HAP-1 (cell line): ENCODE results near the gene PTX4.

ENCODE experiments used
- DNase-seq, 2 experiments: peaks; one replicate each; pipeline ENCODE4 v3.0.0-alpha.2; 2016 to 2020; ENCODE audit warnings: low spot score in 2 of 2
- H3K27me3 ChIP-seq: fragments of 250-450 bp; sonication (Bioruptor Pico); 2 replicates; pipeline ENCODE4 v1.5.1; 2020; ENCODE audit warnings: low read depth, mild to moderate bottlenecking, moderate library complexity
- H3K36me3 ChIP-seq: fragments of 250-450 bp; sonication (Bioruptor Pico); replicated peaks from 2 replicates; pipeline ENCODE4 v1.5.1; 2020; ENCODE audit warnings: mild to moderate bottlenecking
- H3K4me1 ChIP-seq: fragments of 250-450 bp; sonication (Bioruptor Pico); 2 replicates; pipeline ENCODE4 v1.5.1; 2020; ENCODE audit warnings: mild to moderate bottlenecking
- H3K4me3 ChIP-seq: fragments of 250-450 bp; sonication (Bioruptor Pico); 2 replicates; pipeline ENCODE4 v1.5.1; 2020; ENCODE audit warnings: mild to moderate bottlenecking, moderate library complexity
- H3K9me3 ChIP-seq: fragments of 250-450 bp; sonication (Bioruptor Pico); 2 replicates; pipeline ENCODE4 v1.5.1; 2020; ENCODE audit warnings: mild to moderate bottlenecking, moderate library complexity
- in situ Hi-C: fragments of 300-500 bp; cut with MboI; formaldehyde crosslinking; loops from 3 replicates; pipeline ENCODE4 v1.14.3; 2020; ENCODE audit warnings: low sequenced_read_pairs, inconsistent platforms, mixed read lengths

Gene PTX4, protein sequence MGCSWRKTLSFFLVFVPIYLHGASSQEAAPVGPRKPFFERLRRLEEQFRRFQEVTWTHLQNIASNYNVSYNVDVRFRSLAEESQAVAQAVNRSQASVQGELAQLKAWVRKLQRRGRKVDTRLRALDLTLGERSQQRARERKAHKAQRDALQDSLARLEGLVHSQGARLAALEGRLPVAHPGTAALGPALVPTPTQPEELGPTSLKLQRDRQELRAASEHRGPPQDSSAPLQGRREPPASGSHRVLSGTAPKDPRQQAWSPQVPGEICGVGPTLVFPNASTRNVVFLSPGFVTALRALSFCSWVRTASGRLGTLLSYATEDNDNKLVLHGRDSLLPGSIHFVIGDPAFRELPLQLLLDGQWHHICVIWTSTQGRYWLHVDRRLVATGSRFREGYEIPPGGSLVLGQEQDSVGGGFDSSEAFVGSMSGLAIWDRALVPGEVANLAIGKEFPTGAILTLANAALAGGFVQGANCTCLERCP

GRCh38 chr16:1488619-1489018, at the start of gene PTX4:
TSS of gene PTX4 (minus strand) at chr16:1488944. CDS start at chr16:1488909, 35 bp downstream.
- in situ Hi-C loops = no loop called here
- no peak for DNase-seq
- Histone ChIP-seq H3K36me3 (no peaks in the 10 kb centered on the region), H3K9me3 (no peaks in the 10 kb centered on the region), H3K4me3 (no peak within 1 kb of the TSS), H3K27me3 (no peaks in the 10 kb centered on the region), H3K4me1 (peaks cover 6% of the 10 kb centered on the region)

DNA sequence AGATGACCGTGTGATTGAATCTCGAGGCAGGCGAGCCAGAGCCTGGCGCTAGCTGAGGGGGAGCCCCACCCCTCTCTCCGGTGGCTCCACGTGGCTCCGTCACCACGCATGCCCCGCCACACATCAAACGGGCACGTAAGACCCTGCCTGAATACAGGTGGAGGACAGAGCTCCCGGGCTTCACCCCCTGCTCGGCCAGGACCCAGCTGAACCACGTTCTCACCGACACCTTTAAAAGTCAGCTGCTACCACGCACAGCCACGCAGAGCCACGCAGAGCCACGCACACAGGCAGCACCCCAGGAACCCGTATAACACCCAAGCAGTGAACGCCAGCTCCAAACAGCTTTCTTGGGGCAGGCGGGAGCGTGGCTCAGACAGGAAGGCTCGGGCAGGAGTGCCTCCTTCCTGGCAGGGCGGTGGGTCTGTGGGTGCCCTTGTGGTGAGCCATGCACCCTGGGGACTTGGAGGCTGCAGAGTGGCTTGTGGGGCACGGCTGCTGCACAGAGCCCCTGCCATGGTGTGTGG, 49.1 kb upstream of the PTX4 start:
- no peaks in the 10 kb centered on the region for H3K36me3 ChIP-seq
- H3K27me3 ChIP-seq = no peaks in the 10 kb centered on the region
- no peaks in the 10 kb centered on the region for H3K4me1 ChIP-seq
- no peak overlapping the region for H3K4me3 ChIP-seq
- in situ Hi-C loops = no loop called here
- no peaks in the 10 kb centered on the region for H3K9me3 ChIP-seq
- no peak for DNase-seq

- no peaks in the 10 kb centered on the region for H3K9me3 ChIP-seq
- no peaks in the 10 kb centered on the region for H3K4me1 ChIP-seq
- no peaks in the 10 kb centered on the region for H3K27me3 ChIP-seq
- no peak overlapping the region for H3K4me3 ChIP-seq
- DNase-seq = no peak
- no peaks in the 10 kb centered on the region for H3K36me3 ChIP-seq
- in situ Hi-C loops = no loop called here
Measured at GRCh38 chr16:1537138-1537577, 48.4 kb upstream of the PTX4 start.

DNA sequence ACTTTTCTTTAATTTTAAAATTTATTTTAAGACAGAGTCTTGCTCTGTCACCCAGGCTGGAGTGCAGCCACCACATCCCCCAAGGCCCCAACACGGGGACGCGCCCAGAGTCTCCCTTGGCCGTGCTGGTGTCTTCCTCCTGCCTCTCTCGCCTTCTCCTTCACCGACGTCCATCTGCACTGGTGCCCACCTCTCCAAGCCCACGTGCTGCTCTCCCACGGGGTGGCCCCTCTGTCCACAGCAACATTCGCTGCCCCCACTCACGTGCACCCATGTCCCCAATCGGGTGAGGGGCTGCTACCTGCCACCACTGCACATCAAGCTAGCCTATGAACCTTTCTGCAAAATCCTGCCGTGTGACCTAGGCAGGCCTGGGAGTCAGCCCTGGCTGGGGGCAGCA, 47.9 kb upstream of the PTX4 start:
- H3K27me3 ChIP-seq = no peaks in the 10 kb centered on the region
- H3K9me3 ChIP-seq = no peaks in the 10 kb centered on the region
- H3K4me3 ChIP-seq = no peak overlapping the region
- H3K4me1 ChIP-seq = no peaks in the 10 kb centered on the region
- no peak for DNase-seq
- no peaks in the 10 kb centered on the region for H3K36me3 ChIP-seq
- in situ Hi-C loops = no loop called here

- Histone ChIP-seq H3K4me3 (no peak overlapping the region), H3K4me1 (no peaks in the 10 kb centered on the region), H3K27me3 (no peaks in the 10 kb centered on the region), H3K36me3 (no peaks in the 10 kb centered on the region), H3K9me3 (no peaks in the 10 kb centered on the region)
- no peak for DNase-seq
- in situ Hi-C loops = no loop called here
Measured at GRCh38 chr16:1535391-1536291, 46.9 kb upstream of the PTX4 start.

DNA sequence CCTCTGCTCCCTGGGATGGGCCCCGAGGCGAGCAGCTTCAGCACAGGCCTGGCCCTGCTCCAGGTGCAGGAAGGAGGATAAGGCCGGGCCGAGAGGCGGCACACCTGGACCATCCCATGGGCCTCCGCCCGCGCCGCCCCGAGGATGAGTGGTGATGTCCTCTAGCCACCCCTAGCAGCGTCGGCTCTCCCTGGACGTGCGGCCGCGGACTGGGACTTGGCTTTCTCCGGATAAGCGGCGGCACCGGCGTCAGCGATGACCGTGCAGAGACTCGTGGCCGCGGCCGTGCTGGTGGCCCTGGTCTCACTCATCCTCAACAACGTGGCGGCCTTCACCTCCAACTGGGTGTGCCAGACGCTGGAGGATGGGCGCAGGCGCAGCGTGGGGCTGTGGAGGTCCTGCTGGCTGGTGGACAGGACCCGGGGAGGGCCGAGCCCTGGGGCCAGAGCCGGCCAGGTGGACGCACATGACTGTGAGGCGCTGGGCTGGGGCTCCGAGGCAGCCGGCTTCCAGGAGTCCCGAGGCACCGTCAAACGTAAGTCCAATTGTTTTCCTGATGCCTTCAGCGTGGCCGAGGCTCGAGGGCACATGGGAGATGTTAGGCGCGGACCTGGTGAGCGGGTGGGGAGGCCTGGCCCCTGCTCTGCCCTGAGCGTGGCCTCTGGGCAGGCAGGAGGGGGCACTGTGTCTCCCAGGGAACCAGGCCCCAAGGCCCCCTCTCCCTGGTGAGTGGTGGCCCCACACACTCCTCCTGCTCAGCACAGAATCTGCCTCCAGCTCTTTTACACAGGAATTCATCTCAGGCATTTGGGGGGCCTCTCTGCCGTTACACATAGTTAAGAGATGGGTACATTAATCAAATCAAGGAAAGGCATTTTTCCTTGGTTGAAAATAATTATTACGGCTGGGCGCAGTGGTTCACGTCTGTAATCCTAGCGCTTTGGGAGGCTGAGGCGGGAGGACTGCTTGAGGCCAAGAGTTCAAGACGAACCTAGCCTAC, 45.6 kb upstream of the PTX4 start:
- no peaks in the 10 kb centered on the region for H3K27me3 ChIP-seq
- no peaks in the 10 kb centered on the region for H3K36me3 ChIP-seq
- no peak for DNase-seq
- no peaks in the 10 kb centered on the region for H3K4me1 ChIP-seq
- no peak overlapping the region for H3K4me3 ChIP-seq
- in situ Hi-C loops = no loop called here
- no peaks in the 10 kb centered on the region for H3K9me3 ChIP-seq

- Histone ChIP-seq H3K4me3 (no peak within 1 kb of the TSS), H3K36me3 (no peaks in the 10 kb centered on the region), H3K4me1 (no peaks in the 10 kb centered on the region), H3K9me3 (no peaks in the 10 kb centered on the region), H3K27me3 (no peaks in the 10 kb centered on the region)
- in situ Hi-C loops = no loop called here
- DNase-seq = no peak
Measured at GRCh38 chr16:1533443-1533951, 44.8 kb upstream of the PTX4 start, which contains the start of gene TMEM204. TSS of gene TMEM204 (plus strand) at chr16:1533666. CDS start at chr16:1534276, 610 bp downstream.

DNA sequence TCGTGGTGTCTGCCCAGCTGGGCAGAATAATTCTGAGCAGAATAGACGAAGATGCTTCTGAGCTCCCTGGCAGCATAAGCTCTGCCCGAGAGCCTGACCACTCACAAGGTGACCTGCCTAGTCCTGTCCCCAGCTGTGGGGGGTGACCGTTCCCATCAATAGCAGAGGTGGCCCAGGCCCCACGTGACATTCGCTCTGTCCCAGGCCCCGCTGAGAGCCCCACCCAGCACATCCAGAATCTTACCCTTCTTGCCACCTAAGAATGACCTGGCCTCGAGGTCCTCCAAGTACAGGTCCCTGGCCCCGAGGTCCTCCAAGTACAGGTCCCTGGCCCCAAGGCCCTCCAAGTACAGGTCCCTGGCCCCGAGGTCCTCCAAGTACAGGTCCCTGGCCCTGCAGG, 44.0 kb upstream of the PTX4 start:
- H3K36me3 ChIP-seq = no peaks in the 10 kb centered on the region
- no peaks in the 10 kb centered on the region for H3K27me3 ChIP-seq
- in situ Hi-C loops = no loop called here
- no peaks in the 10 kb centered on the region for H3K9me3 ChIP-seq
- H3K4me3 ChIP-seq = no peak overlapping the region
- H3K4me1 ChIP-seq = no peaks in the 10 kb centered on the region
- DNase-seq = no peak

- Histone ChIP-seq H3K4me1 (no peaks in the 10 kb centered on the region), H3K36me3 (no peaks in the 10 kb centered on the region), H3K9me3 (no peaks in the 10 kb centered on the region), H3K4me3 (no peak overlapping the region), H3K27me3 (no peaks in the 10 kb centered on the region)
- DNase-seq = no peak
- in situ Hi-C loops = no loop called here
Measured at GRCh38 chr16:1532081-1532760, 43.5 kb upstream of the PTX4 start.

- H3K27me3 ChIP-seq = no peaks in the 10 kb centered on the region
- DNase-seq = no peak
- H3K9me3 ChIP-seq = no peaks in the 10 kb centered on the region
- no peaks in the 10 kb centered on the region for H3K36me3 ChIP-seq
- H3K4me3 ChIP-seq = no peak overlapping the region
- no peaks in the 10 kb centered on the region for H3K4me1 ChIP-seq
- in situ Hi-C loops = no loop called here
Measured at GRCh38 chr16:1531638-1531910, 42.8 kb upstream of the PTX4 start.

- DNase-seq = no peak
- Histone ChIP-seq H3K27me3 (no peaks in the 10 kb centered on the region), H3K36me3 (no peaks in the 10 kb centered on the region), H3K9me3 (no peaks in the 10 kb centered on the region), H3K4me1 (no peaks in the 10 kb centered on the region), H3K4me3 (no peak overlapping the region)
- in situ Hi-C loops = no loop called here
Measured at GRCh38 chr16:1530883-1531637, 42.3 kb upstream of the PTX4 start.

DNA sequence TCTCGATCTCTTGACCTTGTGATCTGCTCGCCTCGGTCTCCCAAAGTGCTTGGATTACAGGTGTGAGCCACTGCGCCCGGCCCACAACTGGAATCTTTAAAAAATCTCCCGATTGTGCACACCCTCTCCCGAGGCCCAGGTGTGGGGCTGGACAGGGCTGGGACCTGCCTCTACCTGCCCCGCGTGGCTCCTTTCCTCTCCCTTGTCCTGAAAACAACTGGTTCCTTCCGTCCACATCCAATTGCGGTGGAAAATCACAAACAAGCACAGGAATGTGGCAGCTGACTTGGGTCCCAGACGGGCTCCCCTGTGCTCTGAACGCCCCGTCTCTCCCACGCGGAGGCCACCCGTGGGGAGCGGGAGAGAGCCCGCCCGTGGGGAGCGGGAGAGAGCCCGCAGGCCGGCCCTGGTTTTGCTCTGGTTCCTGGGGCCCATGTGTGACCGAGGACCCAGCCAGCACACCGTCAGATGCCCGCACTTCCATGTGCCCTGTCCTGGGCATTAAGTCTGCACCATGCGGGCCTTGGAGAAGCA, 41.7 kb upstream of the PTX4 start:
- H3K9me3 ChIP-seq = no peaks in the 10 kb centered on the region
- no peaks in the 10 kb centered on the region for H3K27me3 ChIP-seq
- H3K4me3 ChIP-seq = no peak overlapping the region
- no peaks in the 10 kb centered on the region for H3K36me3 ChIP-seq
- in situ Hi-C loops = no loop called here
- no peak for DNase-seq
- H3K4me1 ChIP-seq = no peaks in the 10 kb centered on the region
